HEK293T (cell line): ENCODE measurements around the gene ITSN1.

Experiments used
- CTCF ChIA-PET: fragments of 350-600 bp; formaldehyde crosslinking; extraction: SDS; loops from one replicate; lab custom pipeline; 2021; ENCODE audit warnings: antibody characterized with exemption, inconsistent platforms; lab: Yijun Ruan, JAX
- POLR2A ChIA-PET: fragments of 350-600 bp; formaldehyde crosslinking; extraction: SDS; loops from one replicate; lab custom pipeline; 2020; ENCODE audit warnings: antibody characterized with exemption, inconsistent platforms; lab: Yijun Ruan, JAX
- DNase-seq: peaks from one replicate; pipeline ENCODE4 v3.0.0; 2012; ENCODE audit warnings: mixed read lengths; ENCODE audit errors: extremely low spot score
- ARNT ChIP-seq: fragments of 450-650 bp; IDR thresholded peaks from 2 replicates; pipeline ENCODE4 v1.6.1; 2017; ENCODE audit warnings: mild to moderate bottlenecking
- BHLHE40 ChIP-seq: fragments of 450-650 bp; IDR thresholded peaks from 2 replicates; pipeline ENCODE4 v1.6.1; 2016; ENCODE audit warnings: mild to moderate bottlenecking, moderate library complexity, borderline replicate concordance
- CTBP1 ChIP-seq: fragments of 450-650 bp; IDR thresholded peaks from 2 replicates; pipeline ENCODE4 v1.6.1; 2016; ENCODE audit warnings: borderline replicate concordance
- ELF4 ChIP-seq: fragments of 450-650 bp; IDR thresholded peaks from 2 replicates; pipeline ENCODE4 v1.6.1; 2017; ENCODE audit warnings: antibody characterized with exemption
- FOXA1 ChIP-seq: fragments of 450-650 bp; IDR thresholded peaks from 2 replicates; pipeline ENCODE4 v1.6.1; 2016; ENCODE audit warnings: mild to moderate bottlenecking
- FOXK2 ChIP-seq: fragments of 450-650 bp; IDR thresholded peaks from 2 replicates; pipeline ENCODE4 v1.6.1; 2016; ENCODE audit warnings: mild to moderate bottlenecking
- FOXM1 ChIP-seq: fragments of 450-650 bp; IDR thresholded peaks from 2 replicates; pipeline ENCODE4 v1.6.1; 2017; ENCODE audit warnings: mild to moderate bottlenecking, borderline replicate concordance
- HDGF ChIP-seq: fragments of 450-650 bp; IDR thresholded peaks from 2 replicates; pipeline ENCODE4 v1.6.1; 2017; ENCODE audit warnings: antibody characterized with exemption, borderline replicate concordance
- L3MBTL2 ChIP-seq: fragments of 450-650 bp; conservative IDR thresholded peaks from 2 replicates; pipeline ENCODE4 v1.6.1; 2016; ENCODE audit warnings: mild to moderate bottlenecking
- LEF1 ChIP-seq: fragments of 450-650 bp; IDR thresholded peaks from 2 replicates; pipeline ENCODE4 v1.6.1; 2017; ENCODE audit warnings: mild to moderate bottlenecking, borderline replicate concordance
- NFRKB ChIP-seq: fragments of 450-650 bp; IDR thresholded peaks from 2 replicates; pipeline ENCODE4 v1.6.1; 2016; ENCODE audit warnings: mild to moderate bottlenecking, moderate library complexity
- PKNOX1 ChIP-seq: fragments of 450-650 bp; IDR thresholded peaks from 2 replicates; pipeline ENCODE4 v1.6.1; 2016
- SP1 ChIP-seq: fragments of 450-650 bp; IDR thresholded peaks from 2 replicates; pipeline ENCODE4 v1.6.1; 2017
- SUZ12 ChIP-seq: fragments of 450-650 bp; IDR thresholded peaks from 2 replicates; pipeline ENCODE4 v1.6.1; 2016; ENCODE audit warnings: mild to moderate bottlenecking
- TARDBP ChIP-seq: fragments of 450-650 bp; IDR thresholded peaks from 2 replicates; pipeline ENCODE4 v1.6.1; 2016
- ZNF384 ChIP-seq: fragments of 450-650 bp; IDR thresholded peaks from 2 replicates; pipeline ENCODE4 v1.6.1; 2016

The ITSN1 gene

GRCh38 chr21:33939226-33939625 is 296.9 kb downstream of the ITSN1 start:
- POLR2A ChIA-PET = no interaction called here
- CTCF ChIA-PET = no interaction called here
- TF ChIP-seq L3MBTL2 (no peak), TARDBP (no peak), SP1 (no peak), ELF4 (no peak), BHLHE40 (no peak), FOXA1 (no peak)
- no peak for DNase-seq

DNA sequence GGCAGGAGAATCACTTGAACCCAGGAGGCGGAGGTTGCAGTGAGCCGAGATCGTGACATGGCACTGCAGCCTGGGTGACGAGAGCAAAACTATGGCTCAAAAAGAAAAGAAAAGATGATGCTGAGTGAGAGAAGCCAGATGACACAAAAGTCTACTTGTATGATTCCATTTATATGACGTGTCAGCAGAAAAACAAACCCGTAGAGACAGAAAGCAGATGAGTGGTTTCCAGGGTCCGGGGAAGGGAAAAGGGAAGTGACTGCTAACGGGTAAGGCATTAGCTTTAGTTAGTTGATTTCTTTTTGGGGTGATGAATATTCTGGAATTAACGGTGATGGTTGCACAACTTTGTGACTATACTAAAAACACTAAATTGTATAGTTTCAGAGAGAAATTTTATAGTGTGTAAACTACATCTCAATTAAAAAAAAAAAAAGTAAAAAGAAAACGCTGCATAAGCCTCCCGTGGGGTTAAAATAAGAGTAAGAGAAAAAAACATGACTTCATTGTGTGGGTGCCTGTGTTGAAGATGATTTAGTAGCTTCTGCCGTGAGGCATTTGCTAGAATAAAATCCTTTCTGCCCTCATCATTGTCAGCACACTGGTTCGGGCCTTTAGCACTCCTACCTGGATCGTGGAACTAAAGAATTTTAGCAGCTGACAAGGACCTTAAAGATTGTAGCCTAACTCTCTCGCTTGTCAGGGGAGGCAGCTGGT is 298.0 kb downstream of the ITSN1 start:
- no peak for DNase-seq
- TF ChIP-seq ELF4 = no peak
- TF ChIP-seq SUZ12 = no peak
- TF ChIP-seq TARDBP = no peak
- no peak for TF ChIP-seq FOXK2
- no peak for TF ChIP-seq FOXM1
- TF ChIP-seq L3MBTL2 = no peak
- TF ChIP-seq FOXA1 = no peak
- TF ChIP-seq HDGF = no peak
- TF ChIP-seq ZNF384 = no peak
- TF ChIP-seq BHLHE40 = no peak
- TF ChIP-seq SP1 = no peak
- TF ChIP-seq NFRKB = no peak
- TF ChIP-seq ARNT = no peak
- no peak for TF ChIP-seq PKNOX1
- no peak for TF ChIP-seq CTBP1
- no peak for TF ChIP-seq LEF1
- POLR2A ChIA-PET = no interaction called here
- CTCF ChIA-PET = no interaction called here

DNA sequence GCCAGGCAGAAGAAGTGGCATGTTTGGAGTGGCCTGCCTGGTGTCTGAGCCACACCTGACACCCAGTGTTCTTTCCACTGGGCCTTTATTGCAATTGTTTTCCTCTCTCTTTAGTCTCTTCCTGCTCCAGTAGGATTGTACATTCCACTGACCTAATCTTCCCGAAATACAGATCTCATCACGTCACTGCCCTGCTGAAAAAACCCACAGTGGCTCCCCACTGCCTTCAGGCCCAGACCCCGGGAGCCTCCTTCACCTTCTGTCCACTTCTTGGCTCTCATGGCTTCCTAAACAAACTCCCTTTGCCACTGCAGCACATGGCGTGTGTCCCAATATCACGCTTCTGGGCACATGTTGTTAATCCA is 298.6 kb downstream of the ITSN1 start:
- TF ChIP-seq BHLHE40 (no peak), SUZ12 (no peak), SP1 (no peak), HDGF (no peak), L3MBTL2 (no peak), FOXA1 (no peak), FOXK2 (no peak), CTBP1 (no peak), PKNOX1 (no peak), LEF1 (no peak), ARNT (no peak), ZNF384 (no peak), NFRKB (no peak), FOXM1 (no peak), TARDBP (no peak), ELF4 (no peak)
- DNase-seq = no peak
- ChIA-PET POLR2A (no interaction called here), CTCF (no interaction called here)

DNA sequence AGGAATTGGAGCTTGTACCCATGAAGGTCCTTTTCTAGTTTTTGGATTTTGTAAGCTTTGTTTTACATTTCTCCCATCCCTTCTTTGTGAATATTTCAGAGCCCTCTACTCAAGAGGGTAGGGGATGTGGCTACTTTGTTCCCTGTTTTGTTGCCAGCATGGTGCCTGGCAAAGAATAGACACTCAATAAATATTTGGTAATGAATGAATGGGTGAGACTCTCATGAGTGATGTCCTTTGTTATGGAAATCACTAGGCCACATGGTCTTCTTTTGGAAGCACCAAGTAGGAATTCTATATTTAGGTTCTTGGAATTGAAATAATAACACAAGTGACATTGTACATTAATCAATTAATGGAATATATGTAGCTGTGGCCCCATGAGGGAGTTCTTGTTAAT is 300.1 kb downstream of the ITSN1 start:
- TF ChIP-seq SP1 = no peak
- no peak for DNase-seq
- ChIA-PET CTCF (no interaction called here), POLR2A (interaction anchor here (1.1 to 1.3 kb wide), 2 partner anchors 9 to 12 kb away, joined by 3 to 4 read pairs; no protein-coding TSS in a partner anchor)

DNA sequence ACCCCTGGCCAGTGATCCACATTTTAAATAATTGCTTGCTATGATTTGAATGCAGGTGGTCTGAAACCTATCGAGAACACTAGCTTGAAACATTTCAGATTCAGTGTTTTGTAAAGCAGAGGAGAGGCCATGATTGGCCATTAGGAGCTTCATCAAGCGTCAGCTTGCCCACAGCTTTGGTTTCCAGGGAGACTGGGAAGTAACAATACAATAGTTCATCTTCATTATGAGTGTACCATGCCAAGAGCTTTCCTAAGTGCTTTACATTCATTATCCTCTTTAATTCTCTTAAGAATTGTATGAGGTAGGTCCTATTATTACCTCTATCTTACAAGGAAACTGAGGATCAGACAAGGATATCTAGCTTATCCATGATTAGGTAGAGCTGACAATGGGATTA is 301.0 kb downstream of the ITSN1 start:
- POLR2A ChIA-PET = interaction anchor here (1.1 kb wide), 1 partner anchor 11 kb away, joined by 3 read pairs; no protein-coding TSS in a partner anchor
- no peak for TF ChIP-seq FOXA1
- TF ChIP-seq SP1 = no peak
- no peak for TF ChIP-seq ELF4
- DNase-seq = no peak
- CTCF ChIA-PET = no interaction called here

GRCh38 chr21:33944185-33944763 is 302.0 kb downstream of the ITSN1 start:
- no peak for TF ChIP-seq HDGF
- TF ChIP-seq L3MBTL2 = no peak
- TF ChIP-seq ELF4 = no peak
- no peak for TF ChIP-seq FOXM1
- TF ChIP-seq ZNF384 = no peak
- no peak for TF ChIP-seq TARDBP
- no peak for TF ChIP-seq FOXA1
- no peak for TF ChIP-seq NFRKB
- no peak for TF ChIP-seq CTBP1
- no peak for DNase-seq
- ChIA-PET POLR2A (no interaction called here), CTCF (no interaction called here)

DNA sequence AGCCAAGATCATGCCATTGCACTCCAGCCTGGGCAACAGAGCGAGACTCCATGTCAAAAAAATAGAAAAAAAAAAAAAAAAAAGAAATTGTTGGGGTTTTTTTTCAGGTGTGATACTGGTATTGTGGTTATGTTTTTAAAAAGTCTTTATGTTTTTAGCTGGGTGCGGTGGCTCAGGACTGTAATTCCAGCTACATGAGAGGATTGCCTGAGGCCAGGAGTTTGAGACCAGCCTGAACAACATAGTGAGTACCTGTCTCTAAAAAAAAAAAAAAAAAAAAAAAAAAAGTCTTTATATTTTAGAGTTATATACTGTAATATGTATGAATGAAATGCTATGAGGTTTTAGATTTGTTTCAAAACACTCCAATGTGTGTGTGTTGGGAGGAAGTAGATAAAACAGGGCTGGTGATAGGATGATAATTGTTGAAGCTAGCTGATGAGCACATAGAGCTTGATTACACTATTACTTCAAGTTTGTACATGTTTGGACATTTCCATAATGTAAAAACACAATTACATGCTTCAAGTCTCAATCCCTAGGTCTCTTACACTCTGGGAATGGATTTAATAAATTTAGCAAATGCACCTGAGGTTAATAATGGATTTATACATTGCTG is 303.5 kb downstream of the ITSN1 start:
- TF ChIP-seq FOXA1 = no peak
- TF ChIP-seq HDGF = no peak
- TF ChIP-seq CTBP1 = no peak
- TF ChIP-seq FOXK2 = no peak
- no peak for TF ChIP-seq TARDBP
- TF ChIP-seq NFRKB = no peak
- no peak for TF ChIP-seq FOXM1
- TF ChIP-seq PKNOX1 = no peak
- no peak for TF ChIP-seq LEF1
- TF ChIP-seq ARNT = no peak
- TF ChIP-seq L3MBTL2 = no peak
- no peak for TF ChIP-seq SP1
- no peak for TF ChIP-seq ELF4
- TF ChIP-seq BHLHE40 = no peak
- TF ChIP-seq ZNF384 = no peak
- TF ChIP-seq SUZ12 = no peak
- ChIA-PET POLR2A (no interaction called here), CTCF (no interaction called here)
- no peak for DNase-seq
